Keratinocyte (primary cell): Measurements from ENCODE around the gene IL1RAPL1. TPM values are rescaled to one million over a fixed set of nuclear protein-coding genes. Genes with fewer than 3 reads are reported as not detected.

Experiments used
- DNase-seq: peaks from one replicate; pipeline ENCODE4 v3.0.0-alpha.2; 2011; ENCODE audit warnings: low read depth, missing footprints, low spot score
- FAIRE-seq: peaks from 2 replicates; lab custom pipeline; 2011; peaks lifted over from hg19 to GRCh38; lab: Jason Lieb, UNC
- H2AFZ ChIP-seq: 2 replicates; pipeline ENCODE4 v1.6.0; 2012; ENCODE audit warnings: low read length, control low read depth, inconsistent platforms; ENCODE audit not compliant: control insufficient read depth
- H3K27ac ChIP-seq: 2 replicates; pipeline ENCODE4 v1.5.1; 2011; ENCODE audit warnings: low read length; ENCODE audit not compliant: control insufficient read depth, insufficient read depth
- H3K27me3 ChIP-seq: 3 replicates; pipeline ENCODE4 v1.6.0; 2011; ENCODE audit warnings: low read length; ENCODE audit not compliant: control insufficient read depth, insufficient read depth; ENCODE audit errors: extremely low read depth
- H3K36me3 ChIP-seq, 2 experiments: 2 replicates in 1 of 2; 3 replicates in 1 of 2; pipeline ENCODE4 v1.5.1; 2011; ENCODE audit warnings: low read length in 2 of 2, mild to moderate bottlenecking in 1 of 2; ENCODE audit not compliant: control insufficient read depth in 2 of 2, insufficient read depth in 2 of 2; ENCODE audit errors: extremely low read depth in 1 of 2
- H3K4me1 ChIP-seq: 3 replicates; pipeline ENCODE4 v1.5.1; 2011; ENCODE audit warnings: low read length; ENCODE audit not compliant: control insufficient read depth, insufficient read depth; ENCODE audit errors: extremely low read depth
- H3K4me2 ChIP-seq: 3 replicates; pipeline ENCODE4 v1.6.0; 2011; ENCODE audit warnings: low read depth, low read length; ENCODE audit not compliant: control insufficient read depth, insufficient read depth; ENCODE audit errors: extremely low read depth
- H3K4me3 ChIP-seq, 3 experiments: fragments of 200-600 bp in 1 of 3; sonication (generic) in 1 of 3; 2 replicates in 2 of 3; 3 replicates in 1 of 3; pipeline ENCODE4 v1.5.1; 2011 to 2016; ENCODE audit warnings: low read length in 3 of 3, mild to moderate bottlenecking in 3 of 3, control low read depth in 2 of 3, inconsistent platforms in 1 of 3, low read depth in 1 of 3, mixed read lengths in 1 of 3, mixed run types in 1 of 3, moderate library complexity in 1 of 3; ENCODE audit not compliant: control insufficient read depth in 2 of 3, insufficient read depth in 2 of 3; ENCODE audit errors: extremely low read depth in 1 of 3
- H3K79me2 ChIP-seq: 2 replicates; pipeline ENCODE4 v1.6.0; 2012; ENCODE audit warnings: low read length; ENCODE audit not compliant: control insufficient read depth, insufficient read depth
- H3K9ac ChIP-seq: 3 replicates; pipeline ENCODE4 v1.6.0; 2011; ENCODE audit warnings: low read length; ENCODE audit not compliant: control insufficient read depth, insufficient read depth; ENCODE audit errors: extremely low read depth
- H3K9me1 ChIP-seq: 3 replicates; pipeline ENCODE4 v1.6.0; 2011; ENCODE audit warnings: low read length; ENCODE audit not compliant: control insufficient read depth, insufficient read depth; ENCODE audit errors: extremely low read depth
- H3K9me3 ChIP-seq: 2 replicates; pipeline ENCODE4 v1.5.1; 2012; ENCODE audit warnings: low read depth, low read length; ENCODE audit not compliant: control insufficient read depth
- H4K20me1 ChIP-seq: 3 replicates; pipeline ENCODE4 v1.6.0; 2011; ENCODE audit warnings: low read length; ENCODE audit not compliant: control insufficient read depth, insufficient read depth; ENCODE audit errors: extremely low read depth
- EZH2 ChIP-seq: IDR thresholded peaks from one replicate; pipeline ENCODE4 v1.6.1; 2012; ENCODE audit warnings: inconsistent platforms, mild to moderate bottlenecking, low read length, moderate library complexity
- dilution Hi-C: fragments of 300-500 bp; cut with MboI; formaldehyde crosslinking; loops from one replicate; pipeline ENCODE4 v1.7.0; 2020; ENCODE audit warnings: low sequenced_read_pairs; ENCODE audit not compliant: extremely low pct_ligation_motif_present
- polyA plus RNA-seq, 5 experiments: library from polyadenylated mRNA; depleted of rRNA in 3 of 5; stranded (reverse) in 3 of 5; stranded (forward) in 1 of 5; unstranded in 1 of 5; fragments of >200 nt; gene quantifications; 1 replicate in 1 of 5; 2 replicates in 3 of 5; 3 replicates in 1 of 5; pipeline versions ENCODE4 v1.2.1 to v1.2.3, GENCODE V29; 2011 to 2012; ENCODE audit warnings: missing spikeins in 2 of 5, low read depth in 1 of 5, low replicate concordance in 1 of 5
- TF ChIP-seq, protein P1 (sequence below), 3 experiments: IDR thresholded peaks in 1 of 3; conservative IDR thresholded peaks in 1 of 3; optimal IDR thresholded peaks in 1 of 3; 2 replicates in 2 of 3; 3 replicates in 1 of 3; pipeline versions ENCODE3 to v1.5.1; 2011; ENCODE audit warnings: low read length in 3 of 3, mild to moderate bottlenecking in 3 of 3, moderate library complexity in 2 of 3, control low read depth in 1 of 3, inconsistent platforms in 1 of 3; ENCODE audit not compliant: insufficient read depth in 2 of 3; ENCODE audit errors: extremely low read depth in 1 of 3

Gene IL1RAPL1
- polyA plus RNA-seq, 1 donor (not counting 4 experiments of a cell fraction or from before 2014, with no cell fraction given), result 2.8 TPM

DNA sequence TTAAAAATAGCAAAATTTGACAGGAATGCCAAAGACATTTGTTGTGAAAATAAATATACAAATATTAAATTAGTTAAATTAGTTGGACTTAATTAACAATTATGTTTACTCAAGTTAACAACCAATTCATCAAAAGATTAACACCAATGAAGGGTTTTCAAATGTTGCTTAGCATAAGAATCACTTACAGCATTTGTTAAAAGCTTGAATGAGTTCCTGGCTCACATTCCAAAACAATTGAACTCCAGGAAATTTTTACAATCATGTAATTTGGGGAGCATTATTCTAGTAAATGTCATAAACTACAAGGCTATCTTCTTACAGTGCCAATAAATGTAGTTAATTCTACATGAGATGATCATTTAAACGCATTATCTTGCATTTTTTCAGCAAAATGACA, 1378.4 kb downstream of the IL1RAPL1 start:
- FAIRE-seq (no peak), DNase-seq (no peak)
- dilution Hi-C loops, result no loop called here
- TF ChIP-seq, protein P1, sequence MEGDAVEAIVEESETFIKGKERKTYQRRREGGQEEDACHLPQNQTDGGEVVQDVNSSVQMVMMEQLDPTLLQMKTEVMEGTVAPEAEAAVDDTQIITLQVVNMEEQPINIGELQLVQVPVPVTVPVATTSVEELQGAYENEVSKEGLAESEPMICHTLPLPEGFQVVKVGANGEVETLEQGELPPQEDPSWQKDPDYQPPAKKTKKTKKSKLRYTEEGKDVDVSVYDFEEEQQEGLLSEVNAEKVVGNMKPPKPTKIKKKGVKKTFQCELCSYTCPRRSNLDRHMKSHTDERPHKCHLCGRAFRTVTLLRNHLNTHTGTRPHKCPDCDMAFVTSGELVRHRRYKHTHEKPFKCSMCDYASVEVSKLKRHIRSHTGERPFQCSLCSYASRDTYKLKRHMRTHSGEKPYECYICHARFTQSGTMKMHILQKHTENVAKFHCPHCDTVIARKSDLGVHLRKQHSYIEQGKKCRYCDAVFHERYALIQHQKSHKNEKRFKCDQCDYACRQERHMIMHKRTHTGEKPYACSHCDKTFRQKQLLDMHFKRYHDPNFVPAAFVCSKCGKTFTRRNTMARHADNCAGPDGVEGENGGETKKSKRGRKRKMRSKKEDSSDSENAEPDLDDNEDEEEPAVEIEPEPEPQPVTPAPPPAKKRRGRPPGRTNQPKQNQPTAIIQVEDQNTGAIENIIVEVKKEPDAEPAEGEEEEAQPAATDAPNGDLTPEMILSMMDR (optimal IDR thresholded peaks at IDR 0.05 in 1 of 3, IDR thresholded peaks at IDR 0.05 in 1 of 3, conservative IDR thresholded peaks at IDR 0.05 in 1 of 3; ENCODE audit: extremely low read depth in 1 of 3, insufficient read depth in 2 of 3, low read length in 3 of 3), result no peak
- TF ChIP-seq EZH2, result no peak
- Histone ChIP-seq H3K4me1 (no peaks in the 10 kb centered on the region), H3K36me3 (no peaks in the 10 kb centered on the region), H3K27me3 (no peaks in the 10 kb centered on the region), H3K9me3 (no peaks in the 10 kb centered on the region), H3K9ac (no peak overlapping the region), H3K9me1 (no peaks in the 10 kb centered on the region), H4K20me1 (no peaks in the 10 kb centered on the region), H3K79me2 (no peaks in the 10 kb centered on the region), H2AFZ (no peak overlapping the region), H3K27ac (no peak overlapping the region), H3K4me2 (no peak overlapping the region), H3K4me3 (no peak overlapping the region)

DNA sequence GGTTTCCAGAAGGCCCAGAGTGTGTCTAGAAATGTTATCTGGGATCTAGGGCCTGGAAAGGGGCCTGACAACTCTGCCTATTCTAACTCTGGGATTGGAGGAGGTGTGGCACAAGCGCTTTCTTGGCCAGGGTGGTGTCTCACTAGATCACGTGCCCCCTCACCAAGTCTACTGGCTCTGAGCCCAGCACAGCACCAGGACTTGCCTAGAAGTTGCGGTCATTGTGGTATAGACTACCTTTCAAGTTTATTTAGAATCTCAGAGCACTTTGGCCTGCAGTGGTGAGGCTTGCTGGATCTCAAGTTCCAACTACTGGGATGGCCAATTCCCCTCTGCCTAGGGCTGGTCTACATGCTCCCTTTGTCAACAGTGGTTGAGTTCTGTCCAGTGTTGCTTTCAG, 1404.8 kb downstream of the IL1RAPL1 start:
- no peak for FAIRE-seq
- H4K20me1 ChIP-seq, result no peaks in the 10 kb centered on the region
- no peaks in the 10 kb centered on the region for H3K79me2 ChIP-seq
- H3K27me3 ChIP-seq, result no peaks in the 10 kb centered on the region
- no peak overlapping the region for H3K9ac ChIP-seq
- H3K36me3 ChIP-seq, result no peaks in the 10 kb centered on the region
- dilution Hi-C loops, result no loop called here
- H3K27ac ChIP-seq, result no peak overlapping the region
- no peaks in the 10 kb centered on the region for H3K4me1 ChIP-seq
- no peak for DNase-seq
- no peaks in the 10 kb centered on the region for H3K9me1 ChIP-seq
- H3K9me3 ChIP-seq, result peaks cover 2% of the 10 kb centered on the region
- TF ChIP-seq EZH2, result no peak
- TF ChIP-seq, protein P1 (optimal IDR thresholded peaks at IDR 0.05 in 1 of 3, IDR thresholded peaks at IDR 0.05 in 1 of 3, conservative IDR thresholded peaks at IDR 0.05 in 1 of 3; ENCODE audit: extremely low read depth in 1 of 3, insufficient read depth in 2 of 3, low read length in 3 of 3), result no peak
- H3K4me3 ChIP-seq, result no peak overlapping the region
- no peak overlapping the region for H2AFZ ChIP-seq
- H3K4me2 ChIP-seq, result no peak overlapping the region
